ENCODE results near the gene ABCC8. TPM values are rescaled to one million over a fixed set of nuclear protein-coding genes. Genes with fewer than 3 reads are reported as not detected.

ABCC8 gene
- total and polyA plus RNA-seq, 10 of the 15 experiments (the other 5 are each of a cell fraction or from before 2014, with no cell fraction given) = not detected

DNA sequence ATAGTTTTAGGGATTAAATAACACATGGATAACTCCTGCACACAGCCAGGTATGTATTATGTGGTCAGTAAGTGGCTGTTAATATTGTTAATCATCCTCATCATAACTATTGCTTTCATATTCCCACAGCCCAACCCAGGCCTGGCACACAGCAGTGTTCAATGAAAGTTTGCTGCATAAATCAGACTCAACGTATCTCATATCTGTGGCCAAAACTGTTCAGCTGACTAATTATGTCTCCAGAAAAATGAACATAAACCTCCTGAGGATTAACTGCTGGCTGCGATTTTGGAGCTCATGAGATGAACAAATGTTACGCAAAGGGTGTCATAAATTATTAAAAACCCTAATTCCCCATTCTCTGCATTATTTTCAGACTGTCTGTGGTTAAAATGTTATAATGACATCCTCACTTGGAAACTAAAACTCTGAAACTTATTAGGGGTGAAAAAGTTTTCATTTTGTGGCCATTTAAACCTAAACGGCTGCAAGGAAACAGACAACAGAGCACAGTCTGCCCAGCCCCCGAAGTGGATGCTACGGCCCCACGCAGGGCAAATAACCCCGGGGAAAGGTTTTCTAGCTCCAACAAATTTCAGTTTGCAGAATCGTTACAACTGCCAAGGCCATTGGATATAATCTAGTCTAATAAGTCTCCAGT, 17.3 kb downstream of the ABCC8 start (continued):
- no peak for TF ChIP-seq CBFB (IDR thresholded peaks at IDR 0.05; ENCODE audit: low read depth)
- no peak for TF ChIP-seq RAD51 (IDR thresholded peaks at IDR 0.05)

DNA sequence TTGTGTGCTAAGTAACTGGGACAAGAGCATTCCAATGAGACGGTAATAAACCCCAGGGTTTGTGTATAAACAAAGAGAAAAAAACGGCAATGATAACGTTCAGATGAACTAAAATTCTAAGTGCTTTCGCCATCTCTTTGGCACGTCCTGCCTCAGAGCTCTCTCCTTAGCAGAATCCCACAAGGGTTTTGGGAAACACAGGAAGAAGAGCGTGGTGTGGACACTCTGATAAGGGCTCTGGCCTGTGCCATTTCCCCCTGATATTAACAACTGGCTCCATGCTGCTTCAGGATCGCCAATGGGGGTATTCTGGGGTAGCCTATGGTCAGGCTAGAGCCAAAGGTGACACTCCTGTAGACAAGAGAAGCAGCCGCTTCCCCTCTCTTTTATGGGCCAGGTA, 18.4 kb downstream of the ABCC8 start:
- H3K4me1 ChIP-seq (ENCODE audit: control insufficient read depth, insufficient read depth, low read length) = no peaks in the 10 kb centered on the region
- H3K36me3 ChIP-seq (ENCODE audit: control insufficient read depth in 2 of 2, insufficient read depth in 2 of 2, low read length in 1 of 2) = no peaks in the 10 kb centered on the region
- no peak overlapping the region for H3K9ac ChIP-seq (ENCODE audit: control insufficient read depth, insufficient read depth, low read length)
- SMC1A ChIA-PET (ENCODE audit: uncharacterized antibody, unreplicated experiment) = no interaction called here
- TF ChIP-seq NR2C1 (IDR thresholded peaks at IDR 0.05) = no peak
- no peak for TF ChIP-seq WRNIP1 (IDR thresholded peaks at IDR 0.05; ENCODE audit: borderline replicate concordance, low read depth, low read length)
- TF ChIP-seq BHLHE40 (IDR thresholded peaks at IDR 0.05; ENCODE audit: borderline replicate concordance in 1 of 2, low read depth in 2 of 2, low read length in 1 of 2) = no peak
- TF ChIP-seq NKRF (conservative IDR thresholded peaks at IDR 0.05) = no peak
- TF ChIP-seq POLR2A (IDR thresholded peaks at IDR 0.05; ENCODE audit: low read depth, low read length) = no peak
- TF ChIP-seq IRF3 (IDR thresholded peaks at IDR 0.05) = no peak
- no peak for TF ChIP-seq NFYB (IDR thresholded peaks at IDR 0.05; ENCODE audit: insufficient read depth, low read depth, low read length)
- no peak for TF ChIP-seq FOXM1 (IDR thresholded peaks at IDR 0.05; ENCODE audit: low read depth, low read length)
- no peak for TF ChIP-seq RUNX3 (IDR thresholded peaks at IDR 0.05; ENCODE audit: low read length)
- TF ChIP-seq RELA (IDR thresholded peaks at IDR 0.05; ENCODE audit: borderline replicate concordance, partially characterized antibody) = no peak
- no peak for TF ChIP-seq TBL1XR1 (IDR thresholded peaks at IDR 0.05; ENCODE audit: low read depth, low read length)
- no peak for TF ChIP-seq USF2 (IDR thresholded peaks at IDR 0.05; ENCODE audit: borderline replicate concordance, low read depth, low read length)
- no peak for TF ChIP-seq POLR2AphosphoS2 (IDR thresholded peaks at IDR 0.05; ENCODE audit: low read depth, low read length)
- no peak for TF ChIP-seq SMAD1 (IDR thresholded peaks at IDR 0.05; ENCODE audit: low read depth, partially characterized antibody)
- TF ChIP-seq HDAC6 (IDR thresholded peaks at IDR 0.05; ENCODE audit: unreplicated experiment) = no peak
- H3K27me3 ChIP-seq (replicated peaks in 1 of 2; ENCODE audit: control insufficient read depth in 2 of 2, insufficient read depth in 2 of 2, low read length in 1 of 2) = peaks cover 2% of the 10 kb centered on the region in 2 experiments; a peak in 2 of 4 replicates
- no peak overlapping the region for H3K4me2 ChIP-seq (ENCODE audit: control insufficient read depth, insufficient read depth)
- 24% methylated on average over 8 of the region's 8 CpGs for WGBS (ENCODE audit: insufficient coverage, insufficient replicate concordance, low lambda C conversion rate, missing lambda C conversion rate)
- FAIRE-seq = no peak
- in situ Hi-C loops (cut with MboI) (no loop called here), intact Hi-C loops (cut with micrococcal nuclease; ENCODE audit: unreplicated experiment) (no loop called here)
- no peaks in the 10 kb centered on the region for H4K20me1 ChIP-seq (ENCODE audit: control insufficient read depth, insufficient read depth)
- H3K4me3 ChIP-seq = no peak overlapping the region
- BruUV-seq (replicated peaks) = no TSS peak
- CTCF ChIA-PET = no interaction called here
- no peaks in the 10 kb centered on the region for H3K79me2 ChIP-seq (ENCODE audit: control insufficient read depth, insufficient read depth, low read length)
- RAD21 ChIA-PET (ENCODE audit: unreplicated experiment) = no interaction called here
- POLR2A ChIA-PET = no interaction called here
- no peak overlapping the region for H3K27ac ChIP-seq (ENCODE audit: control insufficient read depth, insufficient read depth)
- no peak for DNase-seq (ENCODE audit: low read depth, low spot score)
- H3K9me3 ChIP-seq (replicated peaks; ENCODE audit: control insufficient read depth, insufficient read depth, low read length) = no peaks in the 10 kb centered on the region
- ATAC-seq = no peak
- no peak overlapping the region for H2AFZ ChIP-seq (ENCODE audit: control insufficient read depth, low read depth, low read length)
